Nephron progenitor cell (in vitro differentiated cells): Measurements from ENCODE around the gene SYNE2.

Source experiments
- DNase-seq: peaks from one replicate; pipeline ENCODE4 v3.0.0; 2021
- H3K27ac Mint-ChIP-seq: 2 replicates; pipeline ENCODE4 v1.8.0; 2021; ENCODE audit warnings: mild to moderate bottlenecking, moderate library complexity, mixed read lengths
- H3K27me3 Mint-ChIP-seq: 2 replicates; pipeline ENCODE4 v1.8.0; 2021; ENCODE audit warnings: mild to moderate bottlenecking, low read depth, mixed read lengths; ENCODE audit not compliant: poor library complexity
- H3K36me3 Mint-ChIP-seq: 2 replicates; pipeline ENCODE4 v1.8.0; 2021; ENCODE audit warnings: low read depth, mixed read lengths
- H3K4me1 Mint-ChIP-seq: 2 replicates; pipeline ENCODE4 v1.8.0; 2021; ENCODE audit warnings: mixed read lengths
- H3K4me3 Mint-ChIP-seq: 2 replicates; pipeline ENCODE4 v1.8.0; 2021; ENCODE audit warnings: mild to moderate bottlenecking, moderate library complexity, mixed read lengths
- H3K9me3 Mint-ChIP-seq: 2 replicates; pipeline ENCODE4 v1.8.0; 2021; ENCODE audit warnings: mild to moderate bottlenecking, moderate library complexity, mixed read lengths
- CTCF ChIP-seq: fragments of 200-600 bp; sonication (generic); IDR thresholded peaks from 2 replicates; pipeline ENCODE4 v1.5.0; 2021; ENCODE audit warnings: antibody characterized with exemption

Gene SYNE2

GRCh38 chr14:64200170-64200569 lies 347.4 kb downstream of the SYNE2 start:
- Mint-ChIP-seq H3K9me3 (no peaks in the 10 kb centered on the region), H3K4me1 (peaks cover 55% of the 10 kb centered on the region), H3K27me3 (no peaks in the 10 kb centered on the region), H3K27ac (peak overlapping the region; percentile 69), H3K4me3 (peak overlapping the region; percentile 23), H3K36me3 (peaks cover 23% of the 10 kb centered on the region)
- TF ChIP-seq CTCF: no peak
- peak; percentile 31 for DNase-seq

- no peaks in the 10 kb centered on the region for H3K9me3 Mint-ChIP-seq
Measured at GRCh38 chr14:64201296-64201695, 348.5 kb downstream of the SYNE2 start.

GRCh38 chr14:64201921-64202545 lies 349.2 kb downstream of the SYNE2 start:
- no peak overlapping the region for H3K27ac Mint-ChIP-seq
- peaks cover 47% of the 10 kb centered on the region for H3K4me1 Mint-ChIP-seq
- TF ChIP-seq CTCF: no peak
- H3K27me3 Mint-ChIP-seq: no peaks in the 10 kb centered on the region
- H3K4me3 Mint-ChIP-seq: no peak overlapping the region
- H3K9me3 Mint-ChIP-seq: no peaks in the 10 kb centered on the region
- peaks cover 20% of the 10 kb centered on the region for H3K36me3 Mint-ChIP-seq
- no peak for DNase-seq

More at GRCh38 chr14:64201296-64201695, 348.5 kb downstream of the SYNE2 start:
- TF ChIP-seq CTCF: no peak
- no peak for DNase-seq
- Mint-ChIP-seq H3K4me3 (no peak overlapping the region), H3K27ac (peak overlapping the region; percentile 74), H3K27me3 (no peaks in the 10 kb centered on the region), H3K4me1 (peaks cover 53% of the 10 kb centered on the region), H3K36me3 (peaks cover 17% of the 10 kb centered on the region)

DNA sequence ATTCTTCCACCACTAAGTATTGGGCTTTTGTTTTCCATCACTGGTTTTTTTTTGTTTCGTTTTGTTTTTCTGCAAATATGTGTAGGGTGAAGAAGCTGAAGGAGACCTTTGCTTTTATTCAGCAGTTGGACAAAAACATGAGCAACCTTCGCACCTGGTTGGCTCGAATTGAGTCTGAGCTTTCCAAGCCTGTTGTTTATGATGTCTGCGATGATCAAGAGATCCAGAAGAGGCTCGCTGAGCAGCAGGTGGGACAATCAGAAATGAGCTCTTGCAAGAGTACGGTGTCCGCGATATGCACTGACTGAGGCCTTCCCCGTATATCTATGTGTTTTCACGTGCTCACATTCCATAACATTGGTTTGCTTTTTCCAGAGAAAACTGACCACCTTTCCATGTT lies 349.9 kb downstream of the SYNE2 start:
- Mint-ChIP-seq H3K9me3 (no peaks in the 10 kb centered on the region), H3K27me3 (no peaks in the 10 kb centered on the region), H3K4me1 (peaks cover 40% of the 10 kb centered on the region), H3K4me3 (no peak overlapping the region), H3K36me3 (peaks cover 22% of the 10 kb centered on the region), H3K27ac (no peak overlapping the region)
- TF ChIP-seq CTCF: no peak
- no peak for DNase-seq

- no peaks in the 10 kb centered on the region for H3K27me3 Mint-ChIP-seq
- DNase-seq: no peak
- H3K4me1 Mint-ChIP-seq: peaks cover 36% of the 10 kb centered on the region
- peaks cover 24% of the 10 kb centered on the region for H3K36me3 Mint-ChIP-seq
- peak overlapping the region; percentile 56 for H3K27ac Mint-ChIP-seq
- TF ChIP-seq CTCF: no peak
- H3K4me3 Mint-ChIP-seq: no peak overlapping the region
- H3K9me3 Mint-ChIP-seq: no peaks in the 10 kb centered on the region
Measured at GRCh38 chr14:64203366-64204006, 350.7 kb downstream of the SYNE2 start.

- H3K9me3 Mint-ChIP-seq: no peaks in the 10 kb centered on the region
- H3K4me3 Mint-ChIP-seq: no peak overlapping the region
- H3K4me1 Mint-ChIP-seq: peaks cover 10% of the 10 kb centered on the region
- H3K27me3 Mint-ChIP-seq: no peaks in the 10 kb centered on the region
- TF ChIP-seq CTCF: no peak
- DNase-seq: no peak
- H3K27ac Mint-ChIP-seq: no peak overlapping the region
- H3K36me3 Mint-ChIP-seq: peaks cover 58% of the 10 kb centered on the region
Measured at GRCh38 chr14:64208261-64208660, 355.5 kb downstream of the SYNE2 start.
